ENCODE data around the gene PPL.

DNA sequence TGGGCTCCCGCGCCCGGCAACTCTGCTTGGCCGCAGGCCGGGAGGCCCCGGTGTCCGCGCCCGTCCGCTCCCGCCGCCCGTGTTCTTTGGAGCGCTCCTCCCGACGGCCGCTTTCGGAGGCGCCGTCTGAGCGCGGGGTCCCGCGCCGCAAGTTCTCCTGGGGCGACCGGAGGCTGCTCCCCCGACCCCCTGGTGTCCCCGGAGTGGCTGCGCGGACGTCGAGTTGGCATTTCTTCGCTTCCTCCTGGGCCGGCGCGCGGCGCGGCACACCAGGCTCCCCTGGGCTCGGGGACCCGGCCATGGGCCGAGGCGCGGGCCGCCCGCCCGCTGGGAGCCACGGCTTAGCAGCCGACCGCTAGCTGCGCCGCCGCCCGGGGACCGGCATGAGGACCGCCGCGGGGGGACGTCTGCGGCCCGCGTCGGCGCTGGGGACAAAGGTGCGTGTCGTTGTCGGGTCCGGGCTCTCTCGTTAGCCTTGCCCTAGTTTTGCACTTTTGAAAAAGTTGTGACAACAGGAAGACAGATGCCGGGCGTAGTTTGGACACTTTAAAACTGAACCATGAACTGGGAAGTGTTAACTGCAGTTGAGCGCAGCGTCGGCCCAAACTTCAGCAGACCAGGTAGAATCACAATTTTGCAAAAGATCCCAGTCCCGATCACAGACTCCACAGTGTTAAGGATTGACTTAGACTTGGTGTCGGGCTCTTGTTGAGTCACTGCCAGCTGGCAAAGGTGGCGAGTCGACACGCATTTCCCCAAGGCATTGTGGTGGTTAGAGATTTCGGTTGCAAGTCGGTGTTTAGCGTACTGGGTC, 89.0 kb downstream of the PPL start:
- TF ChIP-seq RAD21 (IDR thresholded peaks at IDR 0.05 in 1 of 2, conservative IDR thresholded peaks at IDR 0.05 in 1 of 2; ENCODE audit: low read depth in 2 of 2, low read length in 2 of 2), result no peak
- TF ChIP-seq KDM1A (IDR thresholded peaks at IDR 0.05; ENCODE audit: borderline replicate concordance, low read length), result no peak
- no peak for TF ChIP-seq POLR2A (IDR thresholded peaks at IDR 0.05; ENCODE audit: control extremely low read depth in 1 of 2, low read depth in 2 of 2, low read length in 2 of 2)
- TF ChIP-seq, protein P1, sequence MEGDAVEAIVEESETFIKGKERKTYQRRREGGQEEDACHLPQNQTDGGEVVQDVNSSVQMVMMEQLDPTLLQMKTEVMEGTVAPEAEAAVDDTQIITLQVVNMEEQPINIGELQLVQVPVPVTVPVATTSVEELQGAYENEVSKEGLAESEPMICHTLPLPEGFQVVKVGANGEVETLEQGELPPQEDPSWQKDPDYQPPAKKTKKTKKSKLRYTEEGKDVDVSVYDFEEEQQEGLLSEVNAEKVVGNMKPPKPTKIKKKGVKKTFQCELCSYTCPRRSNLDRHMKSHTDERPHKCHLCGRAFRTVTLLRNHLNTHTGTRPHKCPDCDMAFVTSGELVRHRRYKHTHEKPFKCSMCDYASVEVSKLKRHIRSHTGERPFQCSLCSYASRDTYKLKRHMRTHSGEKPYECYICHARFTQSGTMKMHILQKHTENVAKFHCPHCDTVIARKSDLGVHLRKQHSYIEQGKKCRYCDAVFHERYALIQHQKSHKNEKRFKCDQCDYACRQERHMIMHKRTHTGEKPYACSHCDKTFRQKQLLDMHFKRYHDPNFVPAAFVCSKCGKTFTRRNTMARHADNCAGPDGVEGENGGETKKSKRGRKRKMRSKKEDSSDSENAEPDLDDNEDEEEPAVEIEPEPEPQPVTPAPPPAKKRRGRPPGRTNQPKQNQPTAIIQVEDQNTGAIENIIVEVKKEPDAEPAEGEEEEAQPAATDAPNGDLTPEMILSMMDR (IDR thresholded peaks at IDR 0.05; ENCODE audit: control extremely low read depth in 1 of 3, insufficient read depth in 1 of 3, low read depth in 1 of 3, low read length in 3 of 3), result no peak
- no peak for TF ChIP-seq CEBPB (IDR thresholded peaks at IDR 0.05; ENCODE audit: low read depth, low read length)

Data from H1 (cell line).